HK-2 (cell line): ENCODE measurements around the gene TRIM38.

ENCODE experiments used
- DNase-seq: peaks from one replicate; pipeline ENCODE4 v3.0.0-alpha.2; 2018; ENCODE audit not compliant: unreplicated experiment

Gene TRIM38

DNA sequence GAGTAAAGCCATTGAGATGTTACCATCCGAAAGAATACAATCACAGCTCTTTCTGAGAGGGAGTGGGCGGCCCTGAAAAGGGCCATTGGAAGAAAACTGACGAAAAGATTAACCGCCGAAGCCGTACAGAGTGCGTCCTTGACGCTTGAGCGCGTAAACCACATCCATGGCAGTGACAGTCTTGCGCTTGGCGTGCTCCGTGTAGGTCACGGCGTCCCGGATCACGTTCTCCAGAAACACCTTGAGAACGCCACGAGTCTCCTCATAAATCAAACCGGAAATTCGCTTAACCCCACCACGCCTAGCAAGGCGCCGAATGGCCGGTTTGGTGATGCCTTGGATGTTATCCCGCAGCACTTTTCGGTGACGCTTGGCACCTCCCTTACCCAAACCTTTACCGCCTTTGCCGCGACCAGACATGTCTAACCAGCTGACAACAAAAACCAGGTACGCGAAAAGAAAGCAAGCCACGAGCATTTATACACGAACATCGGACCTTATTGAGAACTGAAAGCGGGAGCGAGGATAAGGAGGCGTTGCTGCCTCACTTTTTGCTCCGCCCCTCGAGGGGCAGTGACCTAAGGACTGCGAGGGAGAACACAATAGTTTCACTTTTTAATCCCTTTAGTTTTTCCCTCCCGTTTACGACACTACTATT is 64.4 kb downstream of the TRIM38 start:
- peak; percentile 94 for DNase-seq

DNA sequence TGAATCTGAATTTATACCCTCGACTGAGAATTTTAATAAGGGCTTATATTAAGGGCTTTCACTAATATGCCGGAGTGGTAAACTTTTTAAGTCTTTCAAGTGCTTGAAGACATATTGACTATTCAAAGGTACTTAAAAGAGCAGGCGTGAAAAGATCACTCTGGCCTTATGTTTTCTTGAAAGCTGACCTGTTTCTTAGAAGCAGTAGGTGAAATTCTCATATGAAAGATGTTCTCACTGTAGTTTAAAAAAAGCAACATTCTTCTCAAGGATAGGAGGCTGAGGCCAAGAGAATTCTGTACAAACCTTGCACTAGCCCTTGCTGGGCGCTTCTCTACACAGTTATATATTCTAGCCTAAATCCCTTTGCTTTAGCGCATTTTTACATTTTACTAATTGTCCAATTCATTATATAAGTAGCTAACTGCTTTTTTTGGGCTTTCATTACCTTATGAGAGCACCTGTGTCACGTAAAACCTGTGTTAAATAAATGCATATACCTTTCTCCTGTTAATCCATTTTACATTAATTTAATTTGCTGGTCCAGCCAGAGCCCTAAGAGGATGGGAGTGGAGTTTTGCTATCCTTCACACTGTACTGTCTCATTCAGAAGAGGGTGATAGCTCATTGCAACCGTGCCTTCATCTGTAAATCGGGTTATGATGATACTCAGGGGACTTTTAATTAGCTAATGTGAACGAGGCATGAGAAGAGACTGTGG is 65.0 kb downstream of the TRIM38 start:
- DNase-seq, result no peak

DNA sequence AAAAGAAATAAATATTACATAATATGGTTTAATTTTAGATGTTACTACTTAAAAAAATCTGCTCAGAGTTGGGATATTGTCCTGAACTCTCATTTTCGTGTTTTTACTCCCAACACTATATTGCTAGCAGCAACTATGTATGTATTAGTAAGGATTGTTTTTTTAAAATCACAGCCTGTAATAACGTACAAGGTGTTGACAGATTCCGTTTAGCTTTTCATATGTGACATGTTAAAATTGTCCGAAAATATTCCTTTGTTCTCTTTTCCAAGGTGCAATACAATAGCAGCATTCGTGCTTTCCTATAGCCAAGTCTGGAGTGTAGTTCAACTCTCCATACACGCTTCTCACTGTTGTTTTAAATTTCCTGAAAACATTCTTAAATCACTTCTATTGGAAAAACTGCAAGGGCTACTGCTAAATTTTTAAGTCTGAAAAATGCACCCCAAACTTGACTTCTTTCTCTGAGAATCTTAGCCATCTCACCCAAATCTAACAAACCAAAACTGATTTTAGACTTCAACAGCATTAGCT is 65.7 kb downstream of the TRIM38 start:
- DNase-seq, result no peak

DNA sequence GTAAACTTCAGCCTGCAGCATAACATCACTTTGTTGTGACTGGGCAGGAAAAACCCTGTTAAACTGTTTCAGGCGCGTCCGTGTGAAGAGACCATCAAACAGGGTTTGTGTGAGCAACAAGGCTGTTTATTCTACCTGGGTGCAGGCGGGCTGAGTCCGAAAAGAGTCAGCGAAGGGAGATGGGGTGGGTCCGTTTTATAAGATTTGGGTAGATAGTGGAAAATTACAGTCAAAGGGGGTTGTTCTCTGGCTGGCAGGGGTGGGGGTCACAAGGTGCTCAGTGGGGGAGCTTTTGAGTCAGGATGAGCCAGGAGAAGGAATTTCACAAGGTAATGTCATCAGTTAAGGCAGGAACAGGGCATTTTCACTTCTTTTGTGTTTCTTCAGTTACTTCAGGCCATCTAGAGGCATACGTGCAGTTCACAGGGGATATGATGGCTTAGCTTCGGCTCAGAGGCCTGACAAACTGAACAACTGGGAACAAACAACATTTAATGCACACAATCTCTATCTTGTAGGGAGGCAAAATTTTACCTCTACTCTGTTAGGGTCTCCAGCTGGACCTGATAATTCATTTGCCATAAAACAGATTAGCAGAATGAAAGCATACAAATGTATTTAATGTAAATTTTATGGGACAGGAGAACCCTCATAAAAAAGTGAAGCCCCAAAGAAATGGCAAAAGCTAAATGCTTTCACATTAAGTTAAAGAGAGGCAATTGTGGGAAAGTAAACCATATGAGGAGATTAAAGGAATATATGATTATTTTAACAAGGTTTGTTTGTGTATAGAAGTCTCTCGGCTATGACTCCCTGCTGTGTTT is 66.4 kb downstream of the TRIM38 start:
- DNase-seq, result no peak

DNA sequence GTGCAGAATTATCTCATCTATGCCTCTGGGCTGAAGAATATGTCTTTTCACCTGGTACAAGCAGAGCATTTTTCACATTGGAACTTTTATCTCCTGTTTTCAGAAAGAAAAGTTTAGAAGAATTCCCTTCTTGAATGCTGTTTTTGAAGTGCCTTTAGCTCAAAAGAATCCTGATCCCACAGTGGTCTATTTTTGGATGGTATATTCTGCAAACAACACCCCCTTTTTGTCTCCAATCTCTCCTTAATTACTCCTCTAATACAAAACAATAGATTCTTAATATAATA is 66.9 kb downstream of the TRIM38 start:
- no peak for DNase-seq

DNA sequence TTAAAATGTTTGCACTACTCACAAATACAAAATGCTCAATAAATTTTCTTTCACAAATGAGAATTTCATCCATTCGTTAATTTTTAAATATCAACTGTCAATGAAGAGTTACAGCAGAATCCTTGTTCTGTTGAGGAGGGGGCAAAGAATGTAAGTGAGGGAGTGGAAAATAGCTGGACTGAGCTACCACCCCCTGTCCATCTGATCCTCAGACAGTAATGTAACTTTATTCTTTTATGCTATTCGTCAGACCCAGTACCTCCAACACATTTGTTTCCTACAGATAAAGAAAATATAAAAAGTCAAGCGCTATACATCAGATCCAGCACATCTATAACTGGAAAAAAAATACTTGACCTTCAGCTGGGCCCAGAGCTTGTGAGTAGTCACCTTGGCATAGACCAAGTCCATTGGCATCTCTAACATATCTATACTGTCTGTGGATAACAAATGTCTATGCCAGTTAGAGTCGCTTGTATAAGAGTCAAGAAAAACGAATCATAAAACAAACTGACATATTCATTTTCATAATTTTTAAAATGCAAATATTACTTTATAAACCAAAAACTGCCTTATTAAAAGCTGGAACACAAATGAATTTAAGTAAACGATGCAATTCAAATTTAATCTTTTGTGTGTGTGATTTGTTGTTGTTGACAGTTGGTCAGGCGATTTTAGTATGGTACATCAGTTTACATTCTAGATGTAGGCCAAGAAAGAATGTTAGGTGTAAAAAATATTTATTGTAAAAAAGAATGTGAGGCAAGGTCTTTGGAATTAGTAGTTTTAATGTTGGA is 67.5 kb downstream of the TRIM38 start:
- no peak for DNase-seq

DNA sequence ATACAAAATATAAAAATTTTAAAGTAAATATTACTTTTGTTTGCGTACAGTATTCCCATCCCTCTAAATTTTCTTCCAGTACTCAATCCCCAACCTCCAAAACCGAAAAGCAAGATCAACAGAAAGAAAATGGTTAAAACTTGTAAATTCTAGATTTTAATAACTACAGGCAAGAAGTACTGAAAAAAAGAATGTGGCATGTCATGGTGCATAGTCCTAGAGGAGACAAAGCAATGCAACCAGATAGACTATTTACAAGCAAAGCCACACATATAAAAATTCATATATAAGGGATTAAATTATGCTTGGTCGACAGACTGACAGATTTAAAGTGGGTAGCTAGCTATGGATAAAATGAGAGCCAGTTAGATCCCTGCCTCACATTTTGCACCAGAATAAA is 68.1 kb downstream of the TRIM38 start:
- no peak for DNase-seq

DNA sequence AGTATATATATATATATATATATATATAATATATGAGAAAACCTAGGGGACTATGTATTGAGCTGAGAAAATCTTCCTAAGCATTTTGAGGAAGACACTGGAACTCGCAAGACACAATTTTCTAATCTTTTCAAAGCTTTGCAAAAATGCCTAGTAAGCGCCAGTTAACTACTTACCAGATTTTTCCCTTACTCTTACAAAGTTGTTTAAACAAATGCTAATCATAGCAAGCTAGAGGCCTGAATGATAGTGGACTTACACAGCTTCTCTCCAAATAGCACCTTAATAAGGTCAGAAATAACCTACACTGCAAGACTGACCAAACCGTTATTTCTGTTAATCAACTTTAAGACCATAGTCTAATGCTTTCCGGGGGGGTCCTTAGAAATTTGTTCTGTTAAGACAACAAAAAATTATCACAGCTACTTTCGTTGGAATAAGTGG is 68.6 kb downstream of the TRIM38 start:
- no peak for DNase-seq

DNA sequence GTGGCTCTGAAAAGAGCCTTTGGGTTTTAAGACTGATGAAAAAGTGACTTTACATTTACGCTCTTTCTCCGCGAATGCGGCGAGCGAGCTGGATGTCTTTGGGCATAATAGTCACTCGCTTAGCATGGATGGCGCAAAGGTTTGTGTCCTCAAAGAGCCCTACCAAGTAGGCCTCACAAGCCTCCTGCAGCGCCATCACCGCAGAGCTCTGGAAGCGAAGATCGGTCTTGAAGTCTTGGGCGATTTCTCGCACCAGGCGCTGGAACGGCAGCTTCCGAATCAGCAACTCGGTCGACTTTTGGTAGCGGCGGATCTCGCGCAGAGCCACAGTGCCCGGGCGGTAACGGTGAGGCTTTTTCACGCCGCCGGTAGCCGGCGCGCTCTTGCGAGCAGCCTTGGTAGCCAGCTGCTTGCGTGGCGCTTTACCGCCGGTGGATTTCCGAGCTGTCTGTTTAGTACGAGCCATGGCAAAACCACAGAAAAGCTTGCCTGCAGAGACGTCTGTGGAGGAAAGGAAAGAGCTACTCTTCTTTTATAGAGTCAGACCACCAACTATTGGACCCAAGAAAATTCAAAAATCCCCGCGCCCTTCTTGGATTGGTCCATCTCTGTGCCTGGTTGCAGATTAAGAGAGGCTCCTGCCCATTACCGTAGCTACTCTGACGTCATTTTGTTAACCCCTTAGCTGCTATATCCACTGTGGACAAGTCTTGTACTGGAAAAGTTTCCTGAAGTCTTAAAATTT is 69.2 kb downstream of the TRIM38 start:
- DNase-seq, result peak; percentile 89

DNA sequence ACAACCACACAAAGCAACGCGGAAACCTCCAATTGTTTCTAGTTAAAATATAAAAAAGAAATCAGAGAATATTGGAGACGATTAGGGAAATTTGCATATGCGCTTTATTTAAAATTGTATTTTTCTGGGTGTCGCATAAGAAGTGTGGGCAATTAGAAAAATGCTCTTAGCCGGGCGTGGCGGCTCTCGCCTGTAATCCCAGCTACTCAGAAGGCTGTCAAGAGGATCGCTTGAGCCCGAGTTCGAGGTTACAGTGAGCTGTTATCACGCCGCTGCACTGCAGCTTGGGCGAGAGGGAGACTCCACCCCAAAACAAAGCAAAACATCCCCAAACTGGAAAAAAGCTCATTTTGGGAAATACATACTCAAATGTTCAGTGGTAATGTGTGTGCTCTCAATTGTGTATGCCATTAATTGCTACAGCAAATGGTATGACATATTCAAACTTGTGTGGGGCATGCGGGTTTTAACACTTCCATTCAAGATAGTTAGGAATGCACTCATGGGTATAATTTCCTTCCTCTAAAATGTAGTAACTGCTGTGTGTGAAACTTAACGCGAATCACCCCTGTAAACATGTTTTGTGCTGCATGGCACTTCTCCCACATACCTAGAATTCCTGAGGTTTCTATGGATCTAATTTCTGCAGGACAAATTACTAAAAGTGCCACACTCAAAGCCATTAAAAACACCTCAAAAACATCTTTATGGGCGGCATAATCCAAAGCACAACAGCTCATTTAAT is 69.9 kb downstream of the TRIM38 start:
- peak; percentile 36 for DNase-seq

DNA sequence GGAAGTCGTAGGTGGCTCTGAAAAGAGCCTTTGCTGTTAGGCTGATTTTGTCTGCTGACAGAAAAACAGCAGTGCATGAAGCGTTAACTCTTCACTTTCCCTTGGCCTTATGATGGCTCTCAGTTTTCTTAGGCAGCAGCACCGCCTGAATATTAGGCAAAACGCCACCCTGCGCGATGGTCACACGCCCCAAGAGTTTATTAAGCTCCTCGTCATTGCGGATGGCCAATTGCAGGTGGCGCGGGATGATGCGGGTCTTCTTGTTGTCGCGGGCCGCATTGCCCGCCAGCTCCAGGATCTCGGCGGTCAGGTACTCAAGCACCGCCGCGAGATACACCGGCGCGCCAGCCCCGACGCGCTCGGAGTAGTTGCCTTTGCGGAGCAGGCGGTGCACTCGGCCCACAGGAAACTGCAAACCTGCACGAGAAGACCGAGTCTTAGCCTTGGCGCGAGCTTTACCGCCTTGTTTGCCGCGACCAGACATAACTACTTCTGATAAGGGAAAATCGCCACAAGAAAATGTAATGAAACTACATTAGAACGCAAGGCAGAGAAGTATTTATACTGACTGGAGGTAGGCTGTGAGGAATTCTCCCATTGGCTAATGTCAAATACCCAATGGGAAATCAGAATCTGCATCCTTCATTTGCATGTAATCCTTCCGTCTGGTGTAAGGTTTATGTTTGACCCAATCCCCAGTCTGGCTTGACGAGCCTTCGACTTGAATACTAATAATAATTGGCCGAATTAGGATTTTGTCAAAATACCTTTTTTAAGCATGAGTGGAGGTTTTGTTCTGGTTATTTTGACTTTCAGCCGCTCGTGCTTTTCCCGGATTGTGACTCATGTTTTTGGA is 70.7 kb downstream of the TRIM38 start:
- DNase-seq, result peak; percentile 69

DNA sequence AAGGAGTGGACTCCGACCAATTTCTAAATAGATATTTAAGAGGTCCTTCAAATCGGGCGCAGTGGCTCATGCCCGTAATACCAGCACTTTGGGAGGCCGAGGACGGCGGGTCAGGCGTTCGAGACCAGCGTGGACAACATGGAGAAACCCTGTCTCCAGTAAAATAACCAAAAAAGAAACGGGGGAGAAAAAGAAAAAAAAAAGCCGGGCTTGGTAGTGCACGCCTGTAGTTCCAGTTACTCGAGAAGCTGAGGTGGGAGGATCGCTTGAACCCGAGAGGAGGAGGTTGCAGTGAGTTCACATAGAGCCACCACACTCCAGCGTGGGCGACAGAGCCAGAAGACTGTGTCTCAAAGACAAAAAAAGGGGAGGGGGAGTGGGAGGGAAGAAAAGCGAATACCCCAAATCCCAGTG is 71.3 kb downstream of the TRIM38 start:
- no peak for DNase-seq

DNA sequence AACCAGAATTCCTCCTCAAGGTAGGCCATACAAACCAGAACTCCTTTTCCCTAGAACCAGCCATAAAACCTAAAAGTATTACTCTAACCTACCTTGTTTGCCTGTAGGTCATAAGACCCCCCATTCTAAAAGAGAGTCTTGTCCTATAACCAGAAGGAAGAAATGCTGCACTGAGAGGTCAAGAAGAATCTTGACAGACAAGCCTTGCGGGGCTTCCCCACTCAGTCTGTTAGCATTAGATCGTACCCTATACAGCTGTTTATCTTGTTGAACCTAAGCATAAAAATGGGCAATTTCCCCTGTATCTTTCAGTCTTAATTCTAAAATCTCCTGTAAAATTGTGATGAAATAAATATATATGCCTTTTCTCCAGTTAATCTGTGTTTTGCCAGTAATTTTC is 72.3 kb downstream of the TRIM38 start:
- DNase-seq, result no peak
